Transverse colon (tissue), 4 donors: ENCODE measurements around the gene PJA1. TPM values are rescaled to one million over a fixed set of nuclear protein-coding genes. Genes with fewer than 3 reads are reported as not detected.

Experiments used
- DNase-seq: peaks from one replicate; pipeline ENCODE4 v3.0.0-alpha.2; 2019
- H3K27ac ChIP-seq, 4 donors: fragments of 200-600 bp; sonication (generic); 2 replicates each; pipeline ENCODE4 v1.5.1; 2016 to 2018; ENCODE audit warnings: inconsistent platforms in 4 of 4
- H3K27me3 ChIP-seq: fragments of 200-600 bp; sonication (generic); 2 replicates; pipeline ENCODE4 v1.5.1; 2017; ENCODE audit warnings: inconsistent platforms
- H3K36me3 ChIP-seq, 4 donors: fragments of 200-600 bp; sonication (generic); 2 replicates each; pipeline ENCODE4 v1.5.1; 2017 to 2019; ENCODE audit warnings: inconsistent platforms in 4 of 4
- H3K4me1 ChIP-seq, 4 donors: fragments of 200-600 bp; sonication (generic); 2 replicates each; pipeline ENCODE4 v1.5.1; 2017 to 2020; ENCODE audit warnings: inconsistent platforms in 4 of 4
- H3K4me3 ChIP-seq, 4 donors: fragments of 200-600 bp; sonication (generic); 1 replicate in 1 of 4; 2 replicates in 3 of 4; pipeline versions ENCODE4 v1.5.1 to v1.6.1; 2017 to 2019; ENCODE audit warnings: inconsistent platforms in 4 of 4
- H3K9me3 ChIP-seq, 2 donors: fragments of 200-600 bp; sonication (generic); 2 replicates each; pipeline ENCODE4 v1.5.1; 2017 to 2019; ENCODE audit warnings: inconsistent platforms in 2 of 2
- EP300 ChIP-seq: sonication (generic); formaldehyde crosslinking; IDR thresholded peaks from one replicate; pipeline ENCODE4 v1.6.1; 2017; ENCODE audit warnings: antibody characterized with exemption, low read depth
- POLR2A ChIP-seq: fragments of 450-650 bp; IDR thresholded peaks from one replicate; pipeline ENCODE4 v1.6.1; 2016; ENCODE audit warnings: antibody characterized with exemption, mild to moderate bottlenecking, moderate library complexity
- POLR2AphosphoS5 ChIP-seq, 3 donors: sonication (generic); formaldehyde crosslinking; IDR thresholded peaks; one replicate each; pipeline ENCODE4 v1.6.1; 2016; ENCODE audit warnings: antibody characterized with exemption in 3 of 3
- WGBS, 2 donors: methylation state at CpG; one replicate each; pipeline ENCODE4 v1.1.5; 2018; ENCODE audit warnings: low coverage in 1 of 2; 5-methylcytosine and 5-hydroxymethylcytosine counted together
- in situ Hi-C, 4 donors: fragments of 200-750 bp; cut with MboI; loops; one replicate each; pipeline versions ENCODE4 v1.15.0 to v1.15.1; 2017; ENCODE audit warnings: low sequenced_read_pairs in 3 of 4, low pct_ligation_motif_present in 1 of 4, low pct_unique_long_range_greater_than_20kb in 1 of 4
- intact Hi-C: fragments of 100-400 bp; cut with DNase I; formaldehyde crosslinking; loops from one replicate; pipeline ENCODE4 v1.15.1; 2023; ENCODE audit warnings: low total_unique reads
- total RNA-seq, 4 donors: library from RNA; depleted of rRNA; stranded (reverse); fragments of >200 nt; gene quantifications; one replicate each; pipeline ENCODE4 v1.1.0, GENCODE V29; 2016
- TF ChIP-seq, protein P1 (sequence below), 5 experiments: fragments of 200-600 bp in 3 of 5; fragments of 450-650 bp in 2 of 5; sonication (generic) in 3 of 5; IDR thresholded peaks; 1 replicate in 2 of 5; 2 replicates in 3 of 5; pipeline ENCODE4 v1.5.1; 2016 to 2017; ENCODE audit warnings: antibody characterized with exemption in 5 of 5, inconsistent platforms in 3 of 5, mild to moderate bottlenecking in 2 of 5, moderate library complexity in 1 of 5

PJA1 gene
- total RNA-seq, 4 donors from 2014 or later, result 2.2 to 31.4 (median 6.9) TPM

DNA sequence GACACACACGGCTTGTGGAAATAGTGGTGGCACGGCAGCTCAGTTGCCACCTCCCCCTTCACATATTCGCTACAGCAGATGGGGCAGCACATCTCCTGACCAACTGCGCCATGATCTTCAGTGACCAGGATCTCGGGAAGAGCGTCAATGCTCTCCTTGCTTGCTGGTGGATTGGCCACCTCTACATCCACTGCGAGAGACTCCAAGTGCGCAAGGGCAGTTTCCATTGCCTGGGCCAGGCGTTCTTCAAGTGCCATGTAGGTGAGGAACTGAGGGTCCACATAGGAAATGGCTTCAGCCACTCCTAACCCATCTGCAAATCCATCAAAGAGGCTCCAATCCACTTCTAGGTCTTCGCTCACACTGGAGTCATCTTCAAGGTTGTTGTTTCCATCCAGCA, 3.9 kb downstream of the PJA1 start:
- no peak for DNase-seq
- no peaks in the 10 kb centered on the region for H3K9me3 ChIP-seq
- in situ Hi-C loops, result no loop called here
- no peak overlapping the region for H3K4me3 ChIP-seq
- TF ChIP-seq POLR2A (no peak), EP300 (no peak), POLR2AphosphoS5 (IDR thresholded peaks at IDR 0.05) (no peak)
- TF ChIP-seq, protein P1, sequence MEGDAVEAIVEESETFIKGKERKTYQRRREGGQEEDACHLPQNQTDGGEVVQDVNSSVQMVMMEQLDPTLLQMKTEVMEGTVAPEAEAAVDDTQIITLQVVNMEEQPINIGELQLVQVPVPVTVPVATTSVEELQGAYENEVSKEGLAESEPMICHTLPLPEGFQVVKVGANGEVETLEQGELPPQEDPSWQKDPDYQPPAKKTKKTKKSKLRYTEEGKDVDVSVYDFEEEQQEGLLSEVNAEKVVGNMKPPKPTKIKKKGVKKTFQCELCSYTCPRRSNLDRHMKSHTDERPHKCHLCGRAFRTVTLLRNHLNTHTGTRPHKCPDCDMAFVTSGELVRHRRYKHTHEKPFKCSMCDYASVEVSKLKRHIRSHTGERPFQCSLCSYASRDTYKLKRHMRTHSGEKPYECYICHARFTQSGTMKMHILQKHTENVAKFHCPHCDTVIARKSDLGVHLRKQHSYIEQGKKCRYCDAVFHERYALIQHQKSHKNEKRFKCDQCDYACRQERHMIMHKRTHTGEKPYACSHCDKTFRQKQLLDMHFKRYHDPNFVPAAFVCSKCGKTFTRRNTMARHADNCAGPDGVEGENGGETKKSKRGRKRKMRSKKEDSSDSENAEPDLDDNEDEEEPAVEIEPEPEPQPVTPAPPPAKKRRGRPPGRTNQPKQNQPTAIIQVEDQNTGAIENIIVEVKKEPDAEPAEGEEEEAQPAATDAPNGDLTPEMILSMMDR (IDR thresholded peaks at IDR 0.05), result no peak
- WGBS, 2 donors, result 90% methylated on average over 10 of the region's 10 CpGs; no CpG with 5 or more reads in 1 of the 2 donors
- intact Hi-C loops, result no loop called here
- no peaks in the 10 kb centered on the region for H3K27me3 ChIP-seq
- H3K4me1 ChIP-seq, result peaks cover 0 to 5% (median 2%) of the 10 kb centered on the region in 4 donors
- no peaks in the 10 kb centered on the region for H3K36me3 ChIP-seq
- no peak overlapping the region for H3K27ac ChIP-seq

GRCh38 chrX:69158166-69158980, 6.9 kb downstream of the PJA1 start:
- TF ChIP-seq, protein P1 (IDR thresholded peaks at IDR 0.05), result peak; percentile 26 to 42 (median 28)
- no peak for TF ChIP-seq POLR2AphosphoS5 (IDR thresholded peaks at IDR 0.05)
- Histone ChIP-seq H3K4me1 (no peaks in the 10 kb centered on the region), H3K27me3 (no peaks in the 10 kb centered on the region), H3K4me3 (no peak overlapping the region), H3K27ac (no peak overlapping the region), H3K36me3 (no peaks in the 10 kb centered on the region), H3K9me3 (no peaks in the 10 kb centered on the region)
- in situ Hi-C loops, result no loop called here
- intact Hi-C loops, result no loop called here
- DNase-seq, result peak; percentile 37
- WGBS, 2 donors, result 38% methylated on average over 11 of the region's 13 CpGs; no CpG with 5 or more reads in 1 of the 2 donors

GRCh38 chrX:69156638-69157037, 8.6 kb downstream of the PJA1 start:
- no peaks in the 10 kb centered on the region for H3K36me3 ChIP-seq
- intact Hi-C loops (no loop called here), in situ Hi-C loops (no loop called here)
- TF ChIP-seq, protein P1 (IDR thresholded peaks at IDR 0.05), result no peak
- no peak for TF ChIP-seq EP300
- no peak for TF ChIP-seq POLR2A
- TF ChIP-seq POLR2AphosphoS5 (IDR thresholded peaks at IDR 0.05), result no peak
- no peak overlapping the region for H3K27ac ChIP-seq
- no peaks in the 10 kb centered on the region for H3K4me1 ChIP-seq
- WGBS, 2 donors, result 91% methylated on average over 5 of the region's 5 CpGs; no CpG with 5 or more reads in 1 of the 2 donors
- H3K4me3 ChIP-seq, result no peak overlapping the region
- H3K9me3 ChIP-seq, result no peaks in the 10 kb centered on the region
- DNase-seq, result no peak
- no peaks in the 10 kb centered on the region for H3K27me3 ChIP-seq

GRCh38 chrX:69155786-69156520, 9.3 kb downstream of the PJA1 start:
- no peaks in the 10 kb centered on the region for H3K9me3 ChIP-seq
- H3K4me1 ChIP-seq, result no peaks in the 10 kb centered on the region
- H3K27ac ChIP-seq, result no peak overlapping the region
- intact Hi-C loops, result no loop called here
- H3K27me3 ChIP-seq, result no peaks in the 10 kb centered on the region
- H3K4me3 ChIP-seq, result no peak overlapping the region
- in situ Hi-C loops, result no loop called here
- no peak for DNase-seq
- 72% methylated on average over 5 of the region's 5 CpGs; no CpG with 5 or more reads in 1 of the 2 donors for WGBS, 2 donors
- TF ChIP-seq POLR2AphosphoS5 (IDR thresholded peaks at IDR 0.05) (no peak), POLR2A (no peak), EP300 (no peak)
- TF ChIP-seq, protein P1 (IDR thresholded peaks at IDR 0.05), result no peak
- H3K36me3 ChIP-seq, result no peaks in the 10 kb centered on the region
